GM18511 (cell line): ENCODE data around the gene CALML3.
A peak's percentile ranks its signal among the peaks of the same experiment; 100 is the strongest.

ENCODE experiments used
- ATAC-seq: cut with Tn5 transposase; IDR thresholded peaks from one replicate; pipeline ENCODE4 v1.9.1; 2021; ENCODE audit warnings: mild to moderate bottlenecking, moderate library complexity; ENCODE audit not compliant: unreplicated experiment

Gene CALML3

DNA sequence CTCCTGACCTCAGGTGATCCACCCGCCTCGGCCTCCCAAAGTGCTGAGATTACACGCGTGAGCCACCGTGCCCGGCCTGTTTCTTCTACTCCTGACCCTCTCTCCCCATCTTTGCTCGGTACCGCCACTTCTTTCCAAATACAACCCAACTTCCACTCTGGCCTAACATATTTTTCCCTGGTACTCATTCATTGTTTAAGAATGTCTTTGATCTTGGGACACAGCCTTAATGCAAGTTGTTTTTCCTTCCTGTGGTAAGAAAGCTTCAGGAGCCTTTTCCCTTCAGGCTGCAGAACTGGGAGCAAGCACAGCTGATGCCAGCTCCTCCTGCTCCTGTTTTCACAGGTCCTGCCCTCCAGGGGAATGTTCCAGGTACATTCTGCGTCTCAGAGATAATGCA lies 13.7 kb downstream of the CALML3 start:
- no peak for ATAC-seq

DNA sequence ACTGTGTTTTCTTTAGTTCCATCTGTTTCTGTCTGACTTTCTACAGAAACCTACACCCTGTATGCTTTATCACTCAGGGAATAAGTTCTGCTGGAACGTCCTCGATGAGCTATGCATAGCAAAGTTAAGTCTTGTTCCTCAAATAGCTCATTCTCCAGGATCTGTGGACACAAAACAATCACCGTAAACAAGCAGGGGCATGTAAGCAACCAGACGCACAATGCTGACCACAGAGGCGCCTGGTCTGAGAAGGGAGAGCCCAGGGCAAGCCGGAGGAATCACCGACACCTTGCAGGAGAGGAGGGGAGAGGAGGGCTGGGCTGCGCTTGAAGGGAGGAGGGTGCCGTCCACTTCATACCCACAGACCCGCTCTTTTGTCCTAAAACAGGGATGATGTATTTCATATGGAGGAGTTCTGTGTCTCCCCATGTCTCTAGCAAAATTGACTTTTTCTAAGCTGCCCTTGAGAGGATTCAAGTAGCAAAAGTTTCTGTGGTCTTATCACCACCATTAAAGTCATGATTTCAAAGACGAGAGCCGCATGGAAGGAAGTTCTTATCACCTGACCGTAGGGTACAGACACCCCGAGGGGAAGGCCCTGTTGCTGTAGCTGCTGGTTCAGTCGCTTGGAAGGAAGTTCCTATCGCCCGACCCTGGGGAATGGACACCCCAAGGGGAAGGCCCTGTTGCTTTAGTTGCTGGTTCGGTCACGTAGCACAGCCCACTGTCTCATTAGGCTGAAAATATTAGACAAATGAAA lies 14.3 kb downstream of the CALML3 start:
- no peak for ATAC-seq

DNA sequence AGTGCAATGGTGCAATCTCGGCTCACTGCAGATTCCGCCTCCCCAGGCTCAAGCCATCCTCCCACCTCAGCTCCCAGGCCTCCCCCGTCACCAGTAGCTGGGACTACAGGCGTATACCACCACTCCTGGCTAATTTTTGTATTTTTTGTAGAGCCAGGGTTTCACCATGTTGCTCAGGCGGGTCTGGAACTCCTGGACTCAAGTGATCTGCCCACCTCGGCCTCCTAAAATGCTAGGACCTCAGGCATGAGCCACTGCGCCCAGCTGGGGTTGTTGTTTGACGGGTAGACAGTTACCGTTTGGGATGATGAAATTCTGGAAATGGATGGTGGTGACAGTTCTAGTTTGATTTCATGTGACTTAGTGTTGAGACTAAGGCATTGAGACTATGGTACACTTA lies 15.3 kb downstream of the CALML3 start:
- ATAC-seq: no peak

DNA sequence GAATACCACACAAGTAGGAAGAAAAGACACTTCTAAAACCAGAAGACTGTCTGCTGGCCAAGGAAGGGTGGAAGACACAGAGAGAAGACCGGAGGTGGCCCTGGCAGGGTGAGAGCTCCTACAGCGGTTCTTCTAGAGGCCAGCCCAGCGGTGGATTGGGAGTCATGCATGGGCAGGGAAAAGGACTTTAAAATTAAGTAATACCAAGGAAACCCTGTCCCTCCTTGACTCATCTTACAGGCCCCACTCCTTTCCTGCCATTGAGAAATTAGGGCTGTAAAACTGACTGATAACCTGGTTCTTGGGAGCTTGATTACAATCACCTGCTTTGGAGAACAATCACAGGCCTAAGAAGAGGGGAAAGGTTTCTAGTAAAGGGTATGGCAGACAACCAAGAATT lies 16.1 kb downstream of the CALML3 start:
- ATAC-seq: no peak

DNA sequence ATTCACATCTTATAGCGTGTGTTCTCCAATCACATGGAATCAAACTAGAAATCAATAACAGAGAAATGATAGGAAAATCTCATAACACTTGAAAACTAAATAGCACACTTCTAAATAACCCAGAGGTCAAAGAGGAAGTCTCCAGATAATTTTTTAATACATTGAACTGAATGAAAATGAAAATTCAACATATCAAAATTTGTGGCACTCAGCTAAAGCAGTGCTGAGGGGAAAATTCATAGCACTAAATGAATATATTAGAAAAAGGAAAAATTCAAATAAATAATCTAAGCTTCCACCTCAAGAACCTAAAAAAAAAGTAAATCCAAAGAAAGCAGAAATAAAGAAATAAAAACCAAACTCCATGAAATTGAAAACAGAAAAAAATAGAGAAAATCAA lies 17.3 kb downstream of the CALML3 start:
- ATAC-seq: no peak

DNA sequence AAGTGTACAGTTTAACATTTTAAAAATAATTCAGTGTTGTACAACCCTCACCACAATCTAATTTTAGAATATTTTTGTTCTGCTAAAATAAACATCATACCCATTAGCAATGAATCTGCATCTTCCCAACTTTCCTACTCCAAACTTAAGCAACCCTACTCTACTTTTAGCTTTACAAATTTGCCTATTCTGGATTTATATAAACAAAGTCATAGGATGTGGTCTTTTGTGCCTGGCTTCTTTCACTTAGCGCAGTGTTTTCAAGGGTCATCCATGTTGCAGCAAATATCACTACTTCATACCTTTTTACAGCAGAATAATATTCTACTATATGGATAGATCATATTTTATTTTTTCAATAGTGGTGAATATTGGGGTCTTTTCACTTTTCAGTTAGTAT lies 18.9 kb downstream of the CALML3 start:
- ATAC-seq: no peak

DNA sequence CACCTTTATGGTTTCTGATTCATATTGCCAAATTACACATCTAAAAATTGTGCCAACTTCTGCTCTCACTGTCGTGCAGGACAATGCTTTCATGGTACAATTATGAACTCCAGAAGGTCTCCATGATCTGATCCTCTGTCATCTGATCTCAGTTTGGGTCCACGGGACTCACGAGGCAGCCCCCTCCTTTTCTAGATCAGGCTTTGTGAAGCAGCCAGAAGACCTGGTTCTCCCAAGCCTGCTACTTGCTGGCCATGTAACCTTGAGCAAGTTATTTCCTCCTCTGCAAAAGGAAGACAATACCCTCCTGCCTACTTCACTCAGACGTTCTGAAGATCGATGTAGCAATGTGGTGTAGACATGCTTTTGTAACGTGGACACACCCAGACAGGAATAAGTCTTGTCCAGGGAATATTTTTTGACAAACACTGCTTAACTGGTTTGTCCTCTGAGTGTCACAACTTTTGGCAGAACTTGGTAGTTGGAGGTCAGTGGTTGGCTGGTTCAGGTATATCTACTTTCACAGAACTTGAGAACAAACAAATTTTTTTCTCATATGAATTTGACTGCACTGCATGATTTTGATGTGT lies 19.6 kb downstream of the CALML3 start:
- ATAC-seq: no peak

DNA sequence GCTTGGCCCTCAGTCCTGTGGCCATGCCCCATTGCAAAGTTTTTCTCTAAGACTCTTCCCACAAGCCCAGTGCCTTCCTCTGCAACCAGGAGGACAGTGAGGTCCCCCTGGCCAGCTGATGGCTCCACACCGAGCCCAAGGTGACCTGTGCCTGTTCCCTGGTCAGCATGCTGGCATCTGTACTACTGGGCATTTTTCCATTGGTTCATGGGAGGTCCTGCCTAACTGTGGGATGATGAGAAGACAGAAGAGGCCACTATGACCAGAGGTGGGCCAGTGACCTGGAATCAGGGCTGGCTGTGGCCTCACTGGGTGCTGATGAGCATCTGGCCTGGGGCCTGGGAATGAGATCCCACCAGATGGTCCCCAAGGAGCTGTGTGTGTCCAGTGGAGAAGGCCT lies 20.2 kb downstream of the CALML3 start:
- no peak for ATAC-seq

DNA sequence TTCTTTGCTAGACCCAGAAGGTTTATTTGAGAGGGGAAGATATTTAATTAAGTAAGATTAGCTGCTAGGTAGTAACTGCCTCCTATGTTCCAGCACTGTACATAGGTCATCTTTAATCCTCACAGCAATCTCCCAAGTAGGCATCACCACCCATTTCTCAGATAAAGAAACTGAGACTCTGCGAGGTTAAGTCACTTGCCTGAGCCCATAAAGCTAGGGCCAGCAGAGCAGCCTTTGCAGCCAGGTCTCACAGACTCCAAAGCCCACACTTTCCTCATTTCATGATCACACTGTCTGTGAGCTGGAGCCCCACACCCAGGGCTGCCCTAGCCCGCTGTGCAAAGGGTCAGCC lies 20.6 kb downstream of the CALML3 start:
- no peak for ATAC-seq

DNA sequence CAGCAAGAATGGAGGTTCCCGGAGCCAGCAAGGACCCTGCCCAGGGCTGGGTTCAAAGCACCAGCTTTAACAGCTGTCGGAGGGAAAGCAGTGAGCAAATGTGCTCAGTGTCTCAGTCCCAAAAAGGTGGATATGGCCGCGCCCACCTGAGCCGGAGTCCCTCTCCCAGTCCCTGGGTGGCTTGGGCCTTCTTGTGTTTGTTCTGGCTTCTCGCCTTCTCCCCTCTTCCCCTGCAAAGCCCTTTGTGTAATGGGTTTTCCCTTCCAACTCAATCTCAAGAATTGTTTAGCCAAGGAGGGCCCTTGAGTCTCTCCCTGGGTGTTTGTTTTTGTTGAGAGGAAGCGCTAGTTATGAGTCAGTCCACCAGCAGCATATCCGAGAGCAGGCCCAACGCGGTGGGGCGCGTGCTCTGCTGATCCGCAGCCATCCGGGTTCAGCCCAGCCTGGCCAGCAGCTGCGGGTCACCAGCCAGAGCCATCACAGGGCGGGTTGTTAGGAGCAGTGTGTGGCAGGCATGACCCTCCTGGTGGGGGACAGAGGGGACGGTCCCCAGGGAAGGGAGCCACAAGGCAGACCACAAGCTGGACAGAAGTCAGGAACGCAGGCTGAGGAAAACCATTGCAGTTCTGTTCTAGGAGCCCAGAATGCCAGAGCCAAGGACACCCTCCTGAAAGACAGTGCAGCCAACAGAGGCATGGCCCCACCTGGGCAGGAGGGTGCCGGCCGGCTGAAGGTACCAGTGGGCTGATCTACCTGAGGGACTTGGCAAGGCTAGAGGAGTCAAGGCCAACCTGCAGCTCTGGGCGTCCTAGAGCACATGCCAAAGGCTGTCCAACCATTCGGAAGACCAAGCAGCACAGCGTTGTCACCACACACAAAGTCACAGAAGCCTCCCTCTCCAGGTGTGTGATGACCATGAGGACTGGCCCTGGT lies 21.3 kb downstream of the CALML3 start:
- ATAC-seq: no peak

DNA sequence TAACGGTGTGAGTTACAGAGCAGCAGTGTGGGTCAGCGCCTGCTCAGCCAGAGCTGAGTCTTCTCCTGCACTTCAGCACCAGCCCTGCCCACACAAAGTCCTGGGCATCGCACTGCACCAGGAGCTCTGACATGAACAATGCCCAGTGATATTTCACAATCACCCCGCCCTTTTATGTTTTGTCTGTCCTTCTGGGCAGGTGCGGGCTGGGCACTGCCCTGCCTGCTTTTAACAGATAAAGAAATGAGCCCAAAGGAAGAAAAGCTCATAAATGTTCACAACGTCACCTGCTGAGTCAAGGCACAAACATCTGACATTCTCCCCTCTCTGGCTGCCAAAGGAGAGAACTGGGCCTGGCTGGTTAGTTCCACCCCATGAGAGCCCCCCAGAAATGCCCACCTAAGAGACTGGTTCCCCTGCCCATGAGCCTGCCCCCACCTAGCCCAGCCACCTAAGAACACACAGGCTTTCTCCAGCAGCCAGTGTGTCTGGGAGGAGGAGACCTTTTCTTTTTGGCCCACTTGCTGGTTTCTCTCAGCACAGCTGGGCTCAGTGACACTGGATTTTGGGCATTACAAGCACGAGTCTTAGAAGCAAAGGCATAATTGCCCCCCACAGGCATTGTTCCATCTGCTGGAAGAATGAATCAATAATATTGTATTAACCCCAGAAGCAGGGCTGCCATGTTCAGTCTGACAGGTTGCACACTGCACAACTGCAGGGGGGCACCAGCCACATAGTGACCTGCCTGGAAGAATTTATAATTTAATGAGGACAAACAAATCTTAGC lies 22.3 kb downstream of the CALML3 start:
- ATAC-seq: no peak

DNA sequence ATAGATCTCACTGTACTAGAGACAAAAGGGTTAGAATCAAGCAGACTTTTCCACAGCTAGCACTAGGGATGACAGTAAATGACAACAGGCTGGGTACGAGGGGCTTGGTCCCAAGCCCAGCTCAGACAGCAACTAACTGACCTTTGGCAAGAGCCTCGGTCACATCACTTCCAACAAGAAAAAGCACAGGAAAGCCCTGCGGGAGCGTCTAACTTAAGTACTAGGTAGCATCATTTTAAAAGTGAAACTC lies 22.8 kb downstream of the CALML3 start:
- no peak for ATAC-seq

DNA sequence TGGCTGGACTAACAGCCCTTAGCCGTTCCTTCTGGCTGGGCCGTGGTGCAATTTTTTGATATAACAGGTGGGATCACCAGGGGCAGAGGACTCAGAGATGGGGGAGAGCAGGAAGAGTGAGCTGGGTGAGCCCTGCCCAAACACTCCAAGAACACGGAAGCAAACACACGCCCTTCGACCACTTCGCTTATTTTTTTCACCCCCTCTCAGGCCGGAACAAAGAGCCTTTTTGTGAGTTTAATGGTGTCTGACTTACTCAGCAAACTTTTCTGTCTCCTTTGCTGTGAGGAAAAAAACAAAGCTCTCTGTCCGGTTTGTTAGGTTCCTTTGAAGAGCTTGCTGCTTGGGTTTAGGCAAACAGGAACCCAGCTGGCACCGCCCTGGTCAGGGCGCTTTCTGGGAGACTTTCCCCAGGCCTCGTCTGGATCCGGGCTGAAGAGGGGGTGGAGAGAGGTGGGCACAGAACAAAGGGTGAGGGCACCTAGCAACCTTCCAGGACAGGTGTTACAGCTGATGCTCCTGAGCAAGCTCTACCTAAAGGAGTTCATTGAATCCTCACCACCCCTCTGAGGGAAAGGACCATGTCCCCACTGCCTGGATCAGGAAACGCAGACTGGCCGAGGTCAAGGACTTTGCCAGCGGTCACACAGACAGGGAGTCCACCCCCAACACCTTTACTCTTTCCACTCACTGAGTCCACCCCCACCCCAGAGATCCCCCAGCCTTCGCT lies 23.3 kb downstream of the CALML3 start:
- no peak for ATAC-seq

DNA sequence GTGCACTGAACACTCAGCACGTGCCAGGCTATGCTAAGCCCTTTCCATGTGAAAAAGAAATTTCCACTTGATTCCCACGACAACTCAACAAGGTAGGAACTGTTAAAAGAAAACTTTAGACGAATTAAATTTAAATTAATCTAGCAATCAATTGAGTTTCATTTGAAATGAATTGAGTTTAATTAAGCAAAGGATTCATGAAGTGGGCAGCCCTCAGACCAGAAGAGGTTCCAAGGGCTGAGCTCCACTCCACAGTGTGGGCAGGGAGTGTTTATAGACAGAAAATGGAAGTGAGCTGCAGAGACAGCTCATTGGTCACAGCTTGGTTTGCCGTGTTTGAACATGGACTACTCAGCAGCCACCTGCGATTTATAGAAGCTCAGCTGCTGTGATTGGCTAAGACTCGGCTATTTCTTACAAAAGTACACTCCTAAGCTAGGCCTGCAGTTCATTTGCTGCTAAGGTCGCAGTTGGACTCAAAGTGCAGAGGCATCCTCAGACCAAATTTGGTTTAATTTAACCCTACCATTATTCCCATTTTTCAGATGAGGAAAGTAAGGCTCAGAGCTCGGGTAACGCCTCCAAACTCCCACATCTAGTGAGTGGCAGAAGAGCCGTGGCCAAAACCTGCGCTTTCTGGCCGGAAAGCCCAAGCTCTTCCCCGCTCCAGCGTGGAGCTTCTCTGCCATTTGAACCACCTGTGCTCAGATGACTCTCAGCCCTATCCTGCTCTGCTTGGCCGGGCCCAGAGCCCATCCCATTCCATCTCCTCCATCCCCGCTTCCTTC lies 24.9 kb downstream of the CALML3 start:
- no peak for ATAC-seq

DNA sequence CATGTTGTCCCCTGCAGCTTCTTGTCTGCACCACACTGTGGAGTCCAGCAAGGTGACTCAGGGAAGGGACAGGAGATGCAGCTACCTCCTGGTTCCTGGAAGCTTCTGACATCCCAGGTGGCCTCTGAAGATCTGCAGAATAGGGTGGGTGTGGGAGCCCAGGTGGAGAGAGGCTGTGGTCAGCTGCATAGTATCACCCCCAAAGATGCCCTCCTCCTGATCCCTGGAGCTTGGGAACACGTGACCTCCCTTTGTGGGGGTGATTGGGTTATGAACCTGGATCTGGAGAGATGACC lies 25.4 kb downstream of the CALML3 start:
- no peak for ATAC-seq

DNA sequence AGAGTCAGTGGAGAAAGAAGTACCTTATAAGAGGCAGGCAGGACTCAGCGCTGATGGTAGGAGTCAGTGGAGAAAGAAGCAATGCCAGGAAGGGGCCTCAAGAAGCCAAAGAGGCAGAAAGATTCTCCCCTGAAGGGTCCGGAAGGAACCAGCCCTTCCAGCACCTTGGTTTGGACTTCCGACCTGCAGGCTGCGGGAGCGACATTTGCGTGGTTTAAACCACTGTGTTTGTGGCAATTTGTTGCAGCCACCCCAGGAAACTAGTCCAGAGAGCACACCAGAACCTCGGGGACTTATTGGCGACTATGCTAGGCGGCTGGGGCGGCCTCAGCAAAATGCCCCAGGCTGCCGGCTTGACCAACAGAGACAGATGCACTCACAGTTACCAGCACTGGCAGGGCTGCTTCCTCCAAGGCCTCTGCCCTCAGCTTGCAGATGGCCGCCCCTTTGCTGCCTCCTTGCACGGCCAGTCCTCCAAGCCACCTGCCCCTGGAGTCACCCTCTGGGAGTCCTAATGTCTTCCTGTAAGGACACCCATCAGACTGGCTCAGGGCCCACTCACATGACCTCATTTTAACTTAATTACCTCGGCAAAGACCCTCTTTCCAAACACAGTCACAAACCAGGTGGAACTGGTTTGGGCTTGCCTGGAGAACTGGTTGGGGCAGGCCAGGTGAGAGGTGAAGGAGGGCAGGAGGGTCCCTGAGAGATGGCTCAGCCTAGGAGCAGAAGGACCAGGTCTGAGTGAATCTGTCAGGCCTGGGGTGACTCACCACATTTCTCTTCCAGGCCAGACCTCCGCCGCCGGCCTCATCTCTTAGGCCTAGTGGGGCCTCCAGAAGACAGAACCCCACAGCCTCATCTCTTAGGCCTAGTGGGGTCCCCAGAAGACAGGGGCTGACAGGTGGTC lies 26.1 kb downstream of the CALML3 start:
- ATAC-seq: peak; percentile 22

DNA sequence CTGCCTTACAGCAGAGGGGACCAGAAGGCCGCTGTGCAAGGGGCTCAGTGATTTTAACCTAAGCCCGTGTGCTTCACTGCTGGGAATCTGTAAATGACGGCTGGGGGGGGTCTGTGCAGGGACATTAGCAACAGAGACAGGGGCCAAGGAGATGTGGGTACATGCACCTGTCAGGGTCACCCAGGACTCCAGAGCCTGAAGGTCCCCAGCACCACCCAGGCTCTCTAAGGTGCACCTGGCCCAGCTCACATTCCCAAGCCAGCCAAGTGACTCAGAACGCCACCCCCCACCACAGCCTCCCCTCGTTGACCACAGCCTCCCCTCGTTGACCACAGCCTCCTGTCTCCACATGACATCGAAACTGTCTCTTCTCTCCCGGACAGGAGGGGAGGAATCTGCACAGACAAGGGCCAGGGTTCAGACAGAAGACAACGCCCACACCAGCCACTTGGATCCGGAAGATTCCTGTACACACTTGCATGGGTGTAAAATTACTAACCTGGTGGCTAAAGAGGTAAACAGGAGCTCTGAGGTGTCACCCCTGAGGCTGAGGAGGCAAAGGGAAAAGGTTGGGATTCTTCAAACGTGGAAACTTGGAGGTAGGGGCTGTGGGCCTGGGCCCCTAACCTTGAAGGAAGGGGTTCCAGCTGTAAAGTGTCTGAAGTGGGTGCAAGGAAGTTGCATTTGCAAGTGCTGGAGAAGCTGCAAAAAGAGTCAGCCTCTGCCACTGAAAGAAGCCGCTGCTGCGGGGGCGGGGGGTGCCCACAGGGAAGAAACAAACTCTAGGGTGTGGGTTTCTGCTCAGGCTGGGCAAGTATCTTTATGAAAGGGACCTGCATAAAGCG lies 27.0 kb downstream of the CALML3 start:
- peak; percentile 47 for ATAC-seq
